ENCODE data around the gene GJA4.

GJA4 gene

GRCh38 chr1:34827341-34827941 lies 34.6 kb downstream of the GJA4 start:
- ATAC-seq (ENCODE audit: low read depth) (no peak), DNase-seq (ENCODE audit: low spot score) (no peak)
- Histone ChIP-seq H3K27ac (ENCODE audit: poor library complexity, severe bottlenecking) (no peak overlapping the region), H3K9me3 (ENCODE audit: severe bottlenecking) (no peaks in the 10 kb centered on the region), H3K4me1 (ENCODE audit: insufficient read depth, poor library complexity, severe bottlenecking) (no peaks in the 10 kb centered on the region), H3K36me3 (ENCODE audit: low read depth) (no peaks in the 10 kb centered on the region), H3K27me3 (ENCODE audit: insufficient read depth, poor library complexity, severe bottlenecking) (no peaks in the 10 kb centered on the region), H3K4me3 (ENCODE audit: severe bottlenecking) (no peak overlapping the region)
- TF ChIP-seq, protein P1, sequence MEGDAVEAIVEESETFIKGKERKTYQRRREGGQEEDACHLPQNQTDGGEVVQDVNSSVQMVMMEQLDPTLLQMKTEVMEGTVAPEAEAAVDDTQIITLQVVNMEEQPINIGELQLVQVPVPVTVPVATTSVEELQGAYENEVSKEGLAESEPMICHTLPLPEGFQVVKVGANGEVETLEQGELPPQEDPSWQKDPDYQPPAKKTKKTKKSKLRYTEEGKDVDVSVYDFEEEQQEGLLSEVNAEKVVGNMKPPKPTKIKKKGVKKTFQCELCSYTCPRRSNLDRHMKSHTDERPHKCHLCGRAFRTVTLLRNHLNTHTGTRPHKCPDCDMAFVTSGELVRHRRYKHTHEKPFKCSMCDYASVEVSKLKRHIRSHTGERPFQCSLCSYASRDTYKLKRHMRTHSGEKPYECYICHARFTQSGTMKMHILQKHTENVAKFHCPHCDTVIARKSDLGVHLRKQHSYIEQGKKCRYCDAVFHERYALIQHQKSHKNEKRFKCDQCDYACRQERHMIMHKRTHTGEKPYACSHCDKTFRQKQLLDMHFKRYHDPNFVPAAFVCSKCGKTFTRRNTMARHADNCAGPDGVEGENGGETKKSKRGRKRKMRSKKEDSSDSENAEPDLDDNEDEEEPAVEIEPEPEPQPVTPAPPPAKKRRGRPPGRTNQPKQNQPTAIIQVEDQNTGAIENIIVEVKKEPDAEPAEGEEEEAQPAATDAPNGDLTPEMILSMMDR (IDR thresholded peaks at IDR 0.05; ENCODE audit: poor library complexity, severe bottlenecking): no peak

DNA sequence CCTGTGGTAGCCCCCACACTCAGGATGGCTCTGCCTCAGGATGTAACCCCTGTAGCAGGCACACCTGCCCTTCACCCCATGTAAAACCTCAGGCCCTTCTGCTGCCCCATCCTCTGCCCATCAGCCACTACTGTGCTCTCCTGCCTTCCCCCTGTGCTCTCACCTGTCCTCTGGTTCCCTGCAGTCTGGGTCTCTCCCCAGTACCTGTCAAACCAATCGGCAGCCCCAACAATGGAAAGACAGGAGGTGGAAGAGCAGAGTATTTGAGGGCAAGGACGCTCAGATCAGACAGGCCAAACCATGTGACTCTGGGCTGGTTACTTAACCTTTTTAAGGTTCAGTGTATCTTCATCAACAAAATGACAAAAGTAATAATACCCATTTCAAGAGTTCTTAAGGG lies 35.8 kb downstream of the GJA4 start:
- H3K27ac ChIP-seq (ENCODE audit: poor library complexity, severe bottlenecking): no peak overlapping the region
- H3K4me3 ChIP-seq (ENCODE audit: severe bottlenecking): no peak overlapping the region
- no peak for DNase-seq (ENCODE audit: low spot score)
- H3K36me3 ChIP-seq (ENCODE audit: low read depth): no peaks in the 10 kb centered on the region
- no peaks in the 10 kb centered on the region for H3K9me3 ChIP-seq (ENCODE audit: severe bottlenecking)
- ATAC-seq (ENCODE audit: low read depth): no peak
- no peaks in the 10 kb centered on the region for H3K27me3 ChIP-seq (ENCODE audit: insufficient read depth, poor library complexity, severe bottlenecking)
- TF ChIP-seq, protein P1 (IDR thresholded peaks at IDR 0.05; ENCODE audit: poor library complexity, severe bottlenecking): no peak
- no peaks in the 10 kb centered on the region for H3K4me1 ChIP-seq (ENCODE audit: insufficient read depth, poor library complexity, severe bottlenecking)

GRCh38 chr1:34829250-34829649 lies 36.5 kb downstream of the GJA4 start:
- Histone ChIP-seq H3K9me3 (ENCODE audit: severe bottlenecking) (no peaks in the 10 kb centered on the region), H3K4me1 (ENCODE audit: insufficient read depth, poor library complexity, severe bottlenecking) (no peaks in the 10 kb centered on the region), H3K27me3 (ENCODE audit: insufficient read depth, poor library complexity, severe bottlenecking) (no peaks in the 10 kb centered on the region), H3K27ac (ENCODE audit: poor library complexity, severe bottlenecking) (no peak overlapping the region), H3K36me3 (ENCODE audit: low read depth) (no peaks in the 10 kb centered on the region), H3K4me3 (ENCODE audit: severe bottlenecking) (no peak overlapping the region)
- TF ChIP-seq, protein P1 (IDR thresholded peaks at IDR 0.05; ENCODE audit: poor library complexity, severe bottlenecking): no peak
- DNase-seq (ENCODE audit: low spot score): no peak
- no peak for ATAC-seq (ENCODE audit: low read depth)

DNA sequence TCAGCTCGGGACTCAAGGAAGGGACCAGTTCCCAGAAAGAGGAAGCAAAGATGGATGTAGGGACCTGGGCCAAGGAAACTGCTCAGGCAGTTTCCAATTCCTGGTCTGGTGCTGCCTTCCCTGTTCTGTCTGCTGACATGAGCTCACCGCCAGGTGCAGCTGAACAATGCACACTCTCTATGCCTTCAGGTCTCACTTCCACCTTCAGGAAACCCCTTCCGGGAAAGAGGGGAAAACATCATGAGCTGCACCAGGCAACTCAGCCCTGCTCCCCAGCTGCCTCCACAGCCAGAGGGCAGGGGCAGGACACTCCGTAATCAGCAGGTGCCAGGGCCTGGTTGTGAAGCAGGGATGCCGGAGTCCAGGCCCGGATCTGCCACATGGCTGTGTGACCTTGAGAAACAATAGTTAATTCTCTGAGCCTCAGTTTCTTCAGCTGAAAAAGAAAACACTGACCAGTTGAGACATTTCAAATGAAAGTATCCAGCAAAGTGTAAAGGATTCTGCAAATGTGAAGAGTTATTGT lies 39.0 kb downstream of the GJA4 start:
- DNase-seq (ENCODE audit: low spot score) (no peak), ATAC-seq (ENCODE audit: low read depth) (no peak)
- Histone ChIP-seq H3K4me3 (ENCODE audit: severe bottlenecking) (no peak overlapping the region), H3K4me1 (ENCODE audit: insufficient read depth, poor library complexity, severe bottlenecking) (no peaks in the 10 kb centered on the region), H3K9me3 (ENCODE audit: severe bottlenecking) (no peaks in the 10 kb centered on the region), H3K36me3 (ENCODE audit: low read depth) (no peaks in the 10 kb centered on the region), H3K27me3 (ENCODE audit: insufficient read depth, poor library complexity, severe bottlenecking) (no peaks in the 10 kb centered on the region), H3K27ac (ENCODE audit: poor library complexity, severe bottlenecking) (no peak overlapping the region)
- TF ChIP-seq, protein P1 (IDR thresholded peaks at IDR 0.05; ENCODE audit: poor library complexity, severe bottlenecking): no peak

DNA sequence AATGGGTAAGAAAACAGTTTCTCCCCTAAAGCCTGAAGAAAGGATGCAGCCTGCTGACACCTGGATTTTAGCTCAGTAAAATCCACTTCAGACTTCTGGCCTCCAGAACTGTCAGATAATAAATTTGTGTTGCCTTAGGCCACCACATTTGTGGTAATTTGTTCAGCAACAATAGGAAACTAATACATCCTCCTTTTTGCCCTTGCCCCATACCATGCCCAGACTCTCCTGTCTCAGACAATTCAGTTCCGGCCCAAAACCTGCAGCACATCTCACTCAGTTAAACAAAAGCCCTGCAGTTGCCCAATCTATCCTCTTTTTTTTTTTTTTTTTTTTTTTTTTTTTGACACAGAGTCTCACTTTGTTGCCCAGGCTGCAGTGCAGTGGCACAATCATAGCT lies 40.9 kb downstream of the GJA4 start:
- DNase-seq (ENCODE audit: low spot score): no peak
- Histone ChIP-seq H3K27me3 (ENCODE audit: insufficient read depth, poor library complexity, severe bottlenecking) (no peaks in the 10 kb centered on the region), H3K27ac (ENCODE audit: poor library complexity, severe bottlenecking) (no peak overlapping the region)

More for the DNA sequence above, 40.9 kb downstream of the GJA4 start:
- Histone ChIP-seq H3K4me1 (ENCODE audit: insufficient read depth, poor library complexity, severe bottlenecking) (no peaks in the 10 kb centered on the region), H3K9me3 (ENCODE audit: severe bottlenecking) (no peaks in the 10 kb centered on the region), H3K36me3 (ENCODE audit: low read depth) (no peaks in the 10 kb centered on the region), H3K4me3 (ENCODE audit: severe bottlenecking) (no peak overlapping the region)
- ATAC-seq (ENCODE audit: low read depth): no peak
- TF ChIP-seq, protein P1 (IDR thresholded peaks at IDR 0.05; ENCODE audit: poor library complexity, severe bottlenecking): no peak

Measured in RWPE2 (cell line).